Globus pallidus (tissue), 1 donor: ENCODE data around the gene FGF4.

Experiments
- DNase-seq: peaks from one replicate; pipeline ENCODE4 v3.0.0-alpha.2; 2015; ENCODE audit warnings: low spot score

Gene FGF4, protein sequence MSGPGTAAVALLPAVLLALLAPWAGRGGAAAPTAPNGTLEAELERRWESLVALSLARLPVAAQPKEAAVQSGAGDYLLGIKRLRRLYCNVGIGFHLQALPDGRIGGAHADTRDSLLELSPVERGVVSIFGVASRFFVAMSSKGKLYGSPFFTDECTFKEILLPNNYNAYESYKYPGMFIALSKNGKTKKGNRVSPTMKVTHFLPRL

DNA sequence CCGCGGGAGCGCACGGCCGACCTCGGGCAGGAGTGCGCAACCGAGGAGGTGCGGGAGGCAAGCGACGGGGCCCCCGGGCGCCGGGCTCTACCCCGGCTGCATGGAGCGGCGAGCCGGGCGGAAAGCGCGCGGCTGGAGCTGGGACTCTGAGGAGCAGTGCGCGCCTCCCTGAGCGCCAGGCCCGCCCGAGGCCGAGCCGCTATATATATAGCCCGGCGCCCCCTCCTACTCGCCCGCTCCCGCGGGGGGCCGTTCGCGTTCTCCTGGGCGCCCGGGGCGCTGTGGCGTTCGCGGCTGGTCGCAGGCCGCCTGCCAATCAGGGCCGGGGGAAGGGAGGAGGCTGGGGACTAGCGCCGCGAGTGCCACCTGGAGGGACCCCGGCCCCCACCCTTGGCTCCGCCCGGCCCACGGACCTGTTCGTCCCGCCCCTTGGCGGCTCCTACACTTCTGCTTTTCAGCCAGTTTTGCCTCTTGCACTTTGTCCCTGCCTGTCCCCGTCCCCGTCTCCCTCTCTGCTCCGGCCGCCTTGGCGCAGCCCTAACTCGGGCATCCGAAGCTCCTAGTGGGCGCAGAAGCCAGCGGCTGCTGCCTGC lies at the start of gene FGF4:
Gene FGF4 (minus strand): TSS at position 179 of the 593 bp plus-strand sequence. CDS start 257 bp downstream, outside the sequence.
- no peak for DNase-seq

DNA sequence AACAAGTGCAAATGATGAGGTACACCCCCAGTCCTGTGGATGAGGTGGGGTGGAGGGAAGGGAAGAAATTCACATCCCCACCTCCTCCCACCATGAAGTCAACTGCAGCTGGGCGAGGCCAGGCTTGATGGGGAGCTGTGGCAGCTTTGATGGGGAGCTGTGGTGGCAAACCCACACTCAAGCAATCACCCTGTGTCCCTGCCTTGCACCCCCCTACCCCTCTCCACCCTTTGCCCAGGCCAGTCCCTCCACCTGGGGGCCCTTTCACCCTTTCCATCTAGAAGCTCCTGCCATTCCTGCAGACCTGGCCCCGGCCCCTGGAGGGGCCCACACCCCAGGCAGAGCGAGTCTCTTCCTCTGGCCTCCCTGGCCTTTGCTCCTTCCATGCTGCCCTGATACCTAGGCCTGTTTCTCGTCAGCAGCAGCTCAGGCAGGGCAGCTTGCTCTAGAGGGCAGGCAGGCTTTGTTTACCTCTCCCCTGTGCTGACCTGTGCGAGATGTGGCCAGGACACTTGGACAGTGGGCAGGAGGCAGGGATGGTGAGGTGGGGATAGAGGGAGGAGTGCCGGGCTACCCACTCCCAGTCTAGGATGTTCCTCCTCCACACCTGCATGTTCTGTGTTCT lies 48.6 kb upstream of the FGF4 start:
- DNase-seq: no peak

DNA sequence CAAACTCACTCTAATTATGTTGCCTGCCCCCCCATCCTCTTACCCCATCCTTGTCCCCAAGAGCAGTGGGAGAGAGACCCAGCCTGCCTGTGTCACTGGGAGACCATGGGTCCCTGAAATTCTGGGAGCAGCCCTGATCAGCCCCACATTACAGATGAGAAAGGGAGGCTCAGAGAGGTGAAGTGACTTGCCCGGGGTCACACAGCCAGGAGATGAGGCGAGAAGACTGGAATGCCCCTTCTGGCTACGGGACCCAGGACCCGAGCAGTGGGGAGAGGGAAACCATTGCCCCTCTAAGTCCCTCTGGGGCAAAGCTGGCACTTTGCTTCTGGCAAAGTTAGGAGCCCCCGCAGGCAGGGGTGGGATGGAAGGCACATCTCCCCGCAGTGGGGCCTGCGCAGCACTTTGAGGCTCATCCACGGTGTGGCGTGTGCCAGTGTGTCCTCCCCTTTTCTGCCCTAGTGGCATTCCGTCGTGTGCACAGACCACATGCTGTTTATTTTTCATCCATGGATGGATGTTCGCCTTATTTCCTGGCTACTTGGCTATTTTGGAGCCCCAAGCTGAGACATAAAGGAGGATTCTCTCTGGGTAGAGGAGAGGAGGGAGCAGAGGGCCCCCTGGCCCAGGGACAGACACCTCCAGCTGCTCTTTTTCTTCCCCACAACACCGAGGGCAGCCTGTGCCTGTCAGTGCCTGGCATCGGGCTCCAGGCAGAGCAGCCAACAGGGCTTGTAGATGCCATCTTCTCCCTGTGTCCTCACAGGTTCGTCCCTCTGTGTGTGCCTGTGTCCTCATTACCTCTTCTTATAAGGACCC lies 47.7 kb upstream of the FGF4 start:
- no peak for DNase-seq

DNA sequence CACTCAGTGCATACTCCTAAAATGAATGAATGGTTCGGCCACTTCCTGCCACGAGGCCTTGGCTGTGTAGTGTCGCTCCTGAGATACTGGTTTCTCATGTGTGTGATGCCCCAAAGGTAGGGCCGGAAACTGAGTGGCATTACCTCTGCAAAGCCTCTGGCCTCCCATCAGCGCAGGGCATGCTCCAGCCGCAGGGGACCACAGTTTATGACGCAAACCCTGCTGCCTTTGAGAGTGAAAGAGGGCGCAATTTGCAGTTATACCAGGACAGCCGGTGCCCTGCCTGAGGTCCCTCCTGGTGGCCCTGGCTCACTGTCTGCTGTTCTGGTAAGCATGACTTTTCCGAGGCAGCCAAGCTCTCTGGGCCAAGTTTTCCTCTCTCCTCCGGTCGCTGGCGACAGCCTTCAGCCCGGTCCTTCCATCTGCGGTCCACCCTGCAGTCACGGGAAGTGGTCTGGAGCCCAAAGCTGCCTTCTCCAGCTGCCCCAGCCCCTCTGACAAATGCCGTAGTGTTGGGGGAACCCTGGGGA lies 46.4 kb upstream of the FGF4 start:
- DNase-seq: no peak

DNA sequence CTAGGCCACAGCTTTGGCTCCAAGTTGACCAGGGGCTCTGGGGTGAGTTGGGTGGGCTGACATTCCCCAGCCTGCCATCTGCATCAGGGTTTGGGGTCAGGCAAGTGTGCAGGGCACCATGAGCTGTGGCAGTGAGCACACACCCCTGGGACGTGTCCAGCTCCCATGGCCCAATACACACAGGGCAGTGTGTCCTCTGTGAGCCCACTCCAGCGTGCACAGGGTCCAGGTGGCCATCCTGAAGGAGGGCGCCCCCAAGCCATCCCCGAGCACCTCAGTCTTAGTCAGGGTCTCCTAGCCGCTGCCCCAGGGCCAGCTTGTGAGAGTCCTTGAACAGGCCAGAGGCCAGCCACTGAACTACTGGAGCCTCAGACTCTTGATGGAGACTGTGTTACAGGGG lies 45.3 kb upstream of the FGF4 start:
- DNase-seq: no peak

DNA sequence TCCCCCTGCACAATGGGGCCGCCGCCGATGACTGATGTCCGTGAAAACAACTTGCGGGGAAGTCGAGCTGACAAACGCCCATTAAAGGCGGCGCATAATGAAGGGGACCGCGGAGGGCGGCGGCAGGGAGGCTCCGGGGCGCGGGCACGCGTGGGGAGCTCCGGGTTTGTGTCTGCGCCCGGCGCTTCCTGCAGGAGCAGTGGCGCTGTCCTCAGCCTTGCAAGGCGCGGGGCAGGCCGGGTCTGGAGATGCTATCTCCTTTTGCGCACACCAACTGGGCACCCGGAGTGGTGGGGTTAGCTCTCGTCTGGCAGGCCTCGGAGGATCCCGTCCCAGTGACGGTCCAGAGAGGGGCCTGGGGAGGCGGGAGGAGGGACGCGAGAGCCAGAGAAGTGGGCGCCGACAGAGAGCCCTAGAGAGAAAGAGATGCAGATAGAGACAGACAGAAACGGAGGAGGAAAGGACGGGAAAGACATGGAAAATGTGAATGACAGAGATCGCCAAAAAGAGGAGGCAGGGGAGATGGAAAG lies 44.5 kb upstream of the FGF4 start:
- no peak for DNase-seq

DNA sequence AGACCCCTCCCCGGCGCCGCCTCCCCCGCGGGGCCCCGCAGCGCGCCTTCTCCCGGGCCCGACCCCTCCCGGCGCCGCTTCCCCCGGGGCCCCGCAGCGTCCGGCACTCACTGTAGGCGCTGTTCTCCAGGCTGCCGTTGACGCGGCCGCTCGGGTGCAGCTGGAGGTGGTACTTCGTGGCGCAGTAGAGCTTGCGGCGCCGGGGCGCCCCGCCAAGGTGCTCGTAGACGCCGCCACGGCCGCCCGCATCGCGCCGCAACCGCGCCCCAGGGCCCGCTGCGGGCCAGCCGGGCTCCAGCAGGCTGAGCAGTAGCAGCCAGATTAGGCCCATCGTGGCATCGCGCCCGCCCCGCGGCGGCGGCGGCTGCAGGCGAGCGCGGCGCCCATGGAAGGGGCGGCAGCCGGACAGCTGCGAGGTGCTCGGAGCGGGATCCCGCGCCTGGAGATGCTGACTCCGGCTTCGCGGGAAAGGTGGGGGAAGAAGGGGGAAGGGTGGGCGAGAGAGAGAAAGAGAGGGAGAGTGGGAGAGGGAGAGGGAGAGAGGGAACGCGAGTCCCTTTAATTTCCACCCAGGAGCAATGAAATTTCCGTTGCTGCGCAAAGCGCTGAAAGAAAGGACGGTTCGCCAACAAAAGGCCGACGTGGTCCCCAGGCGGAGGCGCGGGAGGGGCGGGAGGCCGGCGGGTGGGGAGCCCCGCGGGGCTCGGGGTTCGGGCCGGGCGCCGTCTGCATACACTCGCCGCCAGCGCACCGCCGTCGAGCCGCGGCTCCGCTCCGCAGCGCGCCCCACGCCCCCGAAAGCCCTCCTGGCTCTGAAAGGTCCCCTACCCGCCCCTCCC lies 43.7 kb upstream of the FGF4 start, which contains the start of gene FGF3:
Gene FGF3 (minus strand): TSS at position 814 of the 839 bp plus-strand sequence. CDS start 483 bp downstream, at position 331.
- DNase-seq: no peak

DNA sequence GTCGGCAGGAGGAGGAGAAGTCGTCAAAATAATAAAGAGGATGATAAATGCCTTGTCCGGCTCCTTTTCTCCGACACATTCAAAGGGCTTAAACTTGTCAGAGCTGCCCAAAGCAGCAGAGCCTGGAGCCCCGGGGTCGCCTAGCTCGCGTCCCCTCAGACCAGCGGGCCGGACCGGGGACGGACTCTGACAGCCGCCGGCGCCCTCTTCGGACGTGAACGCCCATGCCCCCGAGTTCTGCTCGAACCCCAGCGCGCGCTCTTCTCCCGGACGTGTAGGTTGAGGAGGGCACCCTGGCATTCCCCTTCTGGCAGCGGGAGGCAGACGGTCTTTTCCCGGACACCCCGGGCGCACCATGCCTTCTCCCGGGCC lies 43.1 kb upstream of the FGF4 start:
- DNase-seq: no peak

DNA sequence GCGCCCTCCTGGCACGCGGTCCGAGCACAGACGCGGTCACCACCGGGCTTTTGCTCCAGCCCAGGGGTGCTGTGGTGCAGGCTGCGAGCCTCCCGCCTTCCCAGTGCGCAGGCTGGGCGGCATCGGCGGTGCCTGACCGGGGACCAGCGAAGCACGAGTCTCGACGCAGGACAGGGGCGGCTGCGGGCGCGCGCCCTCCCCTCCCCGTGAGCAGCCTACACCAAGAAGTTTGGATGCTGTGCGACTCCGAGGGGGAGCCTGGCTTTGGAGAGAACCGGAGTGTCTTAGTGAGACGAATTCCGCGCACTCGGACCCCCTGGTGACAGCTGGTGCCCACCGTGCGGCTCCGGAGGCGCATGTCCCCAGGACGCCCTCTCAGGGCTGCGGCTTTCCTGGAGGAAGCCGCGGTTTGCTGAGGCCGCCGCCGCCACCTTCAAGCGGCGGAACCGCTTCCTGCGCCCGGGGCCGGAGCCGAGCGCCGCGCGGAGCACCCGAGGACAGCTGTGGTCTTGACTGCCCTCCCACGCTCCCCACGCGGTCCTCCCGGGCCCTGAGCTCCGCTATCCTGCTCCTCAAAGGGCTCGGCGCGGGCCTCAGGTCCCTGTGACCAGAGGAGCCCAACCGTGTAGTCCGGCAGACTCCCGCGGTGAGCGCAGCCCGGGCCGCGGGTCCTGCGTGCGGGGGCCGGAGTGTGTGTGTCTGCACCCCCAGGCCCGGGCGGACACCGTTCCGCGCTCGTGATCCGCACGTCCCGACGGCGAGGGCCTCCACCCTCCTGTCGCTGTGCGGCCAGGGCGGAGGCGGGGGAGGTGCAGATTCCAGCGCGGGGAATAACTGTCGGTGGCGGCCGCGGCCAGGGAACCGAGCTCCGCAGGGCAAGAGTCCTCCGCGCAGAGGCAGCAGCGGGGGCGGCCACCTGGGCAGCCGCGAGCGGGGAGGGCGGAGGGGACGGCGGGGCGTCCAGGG lies 42.4 kb upstream of the FGF4 start:
- no peak for DNase-seq

DNA sequence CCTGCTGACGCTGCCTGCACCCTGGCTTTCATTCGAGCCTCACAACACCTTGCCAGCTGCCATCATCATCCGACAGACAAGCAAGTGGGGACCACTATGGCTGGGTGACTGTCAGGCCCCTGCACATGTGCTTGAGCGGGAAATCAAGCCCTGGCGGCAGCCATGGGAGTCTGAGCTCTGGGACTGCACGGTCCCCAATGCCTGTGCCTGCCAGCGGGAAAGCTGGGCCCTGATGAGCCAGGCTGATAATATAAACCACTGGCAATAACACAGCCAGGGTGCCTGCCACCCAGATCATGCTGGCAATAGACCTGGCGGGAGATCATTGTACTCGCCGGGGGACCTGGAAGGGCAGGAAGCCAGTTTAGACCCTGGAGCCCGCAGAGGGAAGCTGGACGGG lies 41.5 kb upstream of the FGF4 start:
- no peak for DNase-seq

DNA sequence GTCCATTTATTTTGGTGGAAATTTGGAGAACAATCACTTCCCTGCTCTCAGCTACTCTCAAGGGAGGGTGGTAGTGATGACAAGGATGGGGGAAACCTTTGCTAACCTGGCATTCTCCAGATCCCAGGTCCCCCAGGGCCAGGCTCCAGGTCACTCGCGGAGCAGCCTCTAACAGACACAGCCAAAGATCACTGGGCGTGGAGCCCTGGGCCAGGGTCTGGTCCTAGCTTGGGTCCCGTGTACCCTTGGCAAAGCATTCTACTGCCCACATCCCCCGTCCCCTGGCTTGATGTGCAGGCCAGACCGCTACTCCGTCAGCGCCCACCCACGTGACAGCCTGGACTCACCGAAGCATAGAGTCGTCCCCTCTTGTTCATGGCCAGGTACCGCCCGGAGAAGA lies 40.8 kb upstream of the FGF4 start:
- DNase-seq: no peak

DNA sequence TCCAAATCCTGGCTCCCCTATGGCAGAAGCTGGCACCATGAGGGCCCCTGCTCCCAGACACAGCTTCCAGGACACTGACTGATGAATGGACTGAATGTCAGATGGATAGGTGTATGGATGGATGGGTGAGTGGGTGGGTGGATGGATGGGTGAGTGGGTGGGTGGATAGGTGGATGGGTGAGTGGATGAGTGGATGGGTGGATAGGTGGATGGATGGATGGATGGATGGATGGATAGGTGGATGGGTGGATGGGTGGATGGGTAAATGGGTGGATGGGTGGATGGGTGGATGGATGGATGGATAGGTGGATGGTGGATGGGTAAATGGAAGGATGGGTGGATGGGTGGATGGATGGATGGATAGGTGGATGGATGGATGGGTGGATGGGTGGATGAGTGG lies 39.8 kb upstream of the FGF4 start:
- no peak for DNase-seq

DNA sequence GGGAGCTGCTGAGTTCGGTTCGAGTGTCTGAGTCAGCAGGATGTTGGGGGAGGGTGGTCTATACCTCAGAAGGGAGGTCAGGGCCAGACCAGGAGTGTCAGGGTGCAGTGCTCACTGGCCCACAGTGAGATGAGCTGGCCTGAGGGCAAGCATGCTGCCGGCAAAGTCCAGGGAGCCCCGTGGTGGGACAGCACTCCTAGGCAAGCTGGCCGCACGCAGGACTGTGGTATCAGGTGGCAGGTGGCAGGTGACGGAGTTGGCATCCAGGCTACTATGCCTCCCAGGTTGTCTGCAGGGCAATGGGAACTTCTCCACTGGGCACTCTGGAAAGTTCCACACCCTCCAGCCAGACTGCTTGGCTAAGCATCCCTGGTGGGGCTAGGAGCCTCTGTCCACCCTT lies 39.3 kb upstream of the FGF4 start:
- DNase-seq: no peak

DNA sequence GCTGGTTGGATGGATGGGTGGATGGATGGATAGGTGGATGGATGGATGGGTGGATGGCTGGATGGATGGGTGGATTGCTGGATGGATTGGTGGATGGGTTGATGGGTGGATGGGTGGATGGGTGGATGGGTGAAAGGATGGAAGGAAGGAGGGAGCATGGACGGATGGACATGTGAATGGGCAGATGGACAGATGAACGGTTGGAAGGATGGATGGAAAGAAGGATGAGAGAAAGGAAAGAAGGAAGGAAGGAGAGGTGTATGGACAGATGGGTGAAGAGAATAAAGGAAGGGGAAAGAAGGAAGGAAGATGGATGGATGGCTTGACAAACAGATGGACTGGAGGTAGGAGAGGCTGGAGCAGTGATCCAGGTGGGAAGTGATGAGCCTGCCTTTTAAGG lies 38.7 kb upstream of the FGF4 start:
- no peak for DNase-seq

DNA sequence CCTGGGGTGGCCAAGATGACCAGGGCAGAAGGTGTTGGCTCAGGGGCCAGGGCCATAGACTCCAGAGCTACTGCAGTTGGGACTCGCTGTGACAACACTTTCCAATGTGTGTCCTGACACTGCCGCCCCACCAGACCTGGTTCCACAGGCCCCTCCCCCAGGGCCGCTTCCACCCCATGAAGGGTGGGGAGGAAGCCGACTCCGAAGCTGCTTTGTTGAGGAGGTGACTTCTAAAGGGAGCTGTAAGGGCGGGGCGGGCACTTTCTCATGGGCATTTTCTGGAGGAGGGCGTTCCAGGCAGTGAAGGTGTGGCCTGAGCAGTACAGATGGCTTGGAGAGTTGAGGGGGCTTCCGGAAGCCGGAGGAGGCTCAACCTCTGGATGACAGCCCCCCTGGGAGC lies 37.8 kb upstream of the FGF4 start:
- DNase-seq: no peak

DNA sequence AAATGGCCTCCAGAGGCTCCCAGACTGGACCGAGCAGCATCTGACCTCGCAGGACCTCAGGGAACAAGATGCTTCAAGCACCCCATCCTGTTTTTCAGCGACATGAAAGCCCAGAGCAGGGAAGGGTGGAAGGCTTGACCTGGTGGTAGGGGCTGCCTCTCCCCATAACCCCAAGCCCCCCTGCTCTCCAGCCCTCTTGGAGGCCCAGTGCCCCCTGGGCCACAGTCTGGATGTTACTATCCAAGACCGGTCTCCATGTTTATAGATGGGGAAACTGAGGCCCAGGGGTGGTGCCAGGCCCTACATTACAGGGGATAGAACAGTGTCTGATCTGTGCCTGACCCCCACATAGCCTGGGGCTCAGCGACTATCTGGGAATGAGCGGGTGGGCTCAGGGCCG lies 37.1 kb upstream of the FGF4 start:
- DNase-seq: no peak

DNA sequence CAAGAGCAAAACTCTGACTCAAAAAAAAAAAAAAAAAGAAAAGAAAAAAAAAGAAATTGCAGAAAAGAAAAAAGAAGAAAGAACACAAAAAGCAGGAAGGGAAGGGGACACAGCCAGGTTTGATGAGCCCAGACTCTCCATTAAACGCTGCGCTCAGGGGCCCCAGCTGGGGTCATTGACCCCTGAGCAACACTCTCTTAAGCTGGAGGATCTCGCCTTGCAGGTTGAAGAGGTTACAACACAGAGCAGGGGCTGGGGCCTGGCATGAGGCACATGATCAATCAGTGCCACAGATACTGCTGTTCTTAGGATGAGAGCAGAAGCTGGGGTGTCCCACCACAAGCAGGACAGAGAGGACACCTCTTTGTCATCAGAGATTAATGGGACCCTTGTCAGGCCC lies 36.3 kb upstream of the FGF4 start:
- DNase-seq: no peak

DNA sequence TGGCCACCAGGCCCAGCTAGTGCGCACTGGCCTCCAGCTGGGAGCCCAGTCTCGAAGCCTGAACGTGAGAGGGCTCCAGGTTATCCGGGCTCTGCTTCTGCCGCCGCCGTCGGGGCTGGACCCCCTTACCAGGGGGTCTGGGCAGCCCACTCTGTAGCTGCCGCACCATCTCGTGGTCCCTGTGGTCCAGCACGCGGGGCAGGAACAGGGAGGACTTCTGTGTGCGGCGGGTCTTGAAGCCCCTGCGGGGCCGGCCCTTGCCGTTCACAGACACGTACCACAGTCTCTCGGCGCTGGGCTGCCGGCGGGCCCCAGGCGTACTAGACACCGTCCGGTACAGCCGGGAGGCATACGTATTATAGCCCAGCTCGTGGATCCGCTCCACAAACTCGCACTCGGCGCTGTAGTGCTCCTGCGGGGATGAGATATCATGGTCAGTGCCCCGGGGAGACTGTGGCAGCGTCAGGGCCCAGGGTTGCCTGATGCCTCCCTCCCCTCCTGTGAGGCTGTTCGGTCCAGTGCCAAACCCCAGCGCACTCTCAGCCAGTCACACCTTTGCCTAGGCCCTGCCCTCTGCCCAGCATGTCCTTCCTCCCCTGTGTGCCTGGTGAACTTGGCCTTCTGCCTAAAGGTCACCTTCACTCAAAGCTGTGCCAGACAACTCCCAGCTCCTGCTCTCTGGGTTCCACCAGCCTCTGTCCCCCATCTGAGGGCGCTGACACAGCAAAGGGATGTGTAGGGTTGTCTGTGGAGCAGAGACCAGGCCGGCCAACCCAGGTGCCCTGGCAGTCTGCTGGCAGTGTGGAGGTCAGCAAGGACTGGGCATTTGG lies 35.4 kb upstream of the FGF4 start:
- no peak for DNase-seq

DNA sequence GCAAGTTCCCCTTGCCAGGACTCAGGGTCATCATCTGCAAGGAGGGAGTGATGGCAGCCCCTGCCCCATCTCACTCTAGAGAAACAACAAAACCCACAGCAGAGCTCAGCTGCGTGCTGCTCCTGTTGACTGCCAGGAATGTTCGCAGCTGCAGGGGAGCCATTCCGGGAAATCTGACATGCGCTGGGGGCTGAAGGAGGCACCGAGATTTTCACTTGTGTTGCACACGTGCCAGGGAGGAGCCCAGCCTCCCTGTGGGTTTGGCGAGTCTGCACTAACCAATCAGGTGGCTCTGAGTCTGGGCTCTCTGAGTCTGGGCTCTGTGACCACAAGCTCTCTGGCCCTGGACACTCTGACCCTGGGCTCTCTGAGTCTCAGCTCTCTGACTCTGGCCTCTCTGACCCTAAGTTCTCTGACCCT lies 33.5 kb upstream of the FGF4 start:
- DNase-seq: no peak
